Measurements from ENCODE around the gene RASA2.

- no peak for TF ChIP-seq POLR2A (IDR thresholded peaks at IDR 0.05)
- TF ChIP-seq, protein P1, sequence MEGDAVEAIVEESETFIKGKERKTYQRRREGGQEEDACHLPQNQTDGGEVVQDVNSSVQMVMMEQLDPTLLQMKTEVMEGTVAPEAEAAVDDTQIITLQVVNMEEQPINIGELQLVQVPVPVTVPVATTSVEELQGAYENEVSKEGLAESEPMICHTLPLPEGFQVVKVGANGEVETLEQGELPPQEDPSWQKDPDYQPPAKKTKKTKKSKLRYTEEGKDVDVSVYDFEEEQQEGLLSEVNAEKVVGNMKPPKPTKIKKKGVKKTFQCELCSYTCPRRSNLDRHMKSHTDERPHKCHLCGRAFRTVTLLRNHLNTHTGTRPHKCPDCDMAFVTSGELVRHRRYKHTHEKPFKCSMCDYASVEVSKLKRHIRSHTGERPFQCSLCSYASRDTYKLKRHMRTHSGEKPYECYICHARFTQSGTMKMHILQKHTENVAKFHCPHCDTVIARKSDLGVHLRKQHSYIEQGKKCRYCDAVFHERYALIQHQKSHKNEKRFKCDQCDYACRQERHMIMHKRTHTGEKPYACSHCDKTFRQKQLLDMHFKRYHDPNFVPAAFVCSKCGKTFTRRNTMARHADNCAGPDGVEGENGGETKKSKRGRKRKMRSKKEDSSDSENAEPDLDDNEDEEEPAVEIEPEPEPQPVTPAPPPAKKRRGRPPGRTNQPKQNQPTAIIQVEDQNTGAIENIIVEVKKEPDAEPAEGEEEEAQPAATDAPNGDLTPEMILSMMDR (IDR thresholded peaks at IDR 0.05): peak in 1 of 3 donors; percentile 17
Observed at GRCh38 chr3:141542989-141543388, 56.2 kb downstream of the RASA2 start.

All from breast epithelium (tissue), 3 donors.